Right ventricle myocardium superior (tissue), 1 donor: ENCODE data around the gene DTX4. TPM values are rescaled to one million over a fixed set of nuclear protein-coding genes. Genes with fewer than 3 reads are reported as not detected.

Experiments
- ATAC-seq: fragments of 200-7000 bp; cut with Tn5 transposase; one replicate; pipeline ENCODE4 v1.9.1; 2020; ENCODE audit warnings: mild to moderate bottlenecking; ENCODE audit not compliant: poor library complexity
- DNase-seq: peaks from one replicate; pipeline ENCODE4 v3.0.0-alpha.2; 2020
- intact Hi-C: fragments of 100-400 bp; cut with DNase I; formaldehyde crosslinking; loops from one replicate; pipeline ENCODE4 v1.11.2; 2022
- total RNA-seq: library from RNA; stranded (reverse); fragmentation: NEBNext Ultra II Directional; extraction: Animal tissue kit (Norgen Biotek cat#: 25700); gene quantifications from one replicate; pipeline ENCODE4 v1.2.1, GENCODE V29; 2021
- donor health status: DM: no; HTN: yes; CAD: no; lungs with severe emphysema.

The DTX4 gene
- total RNA-seq, 1 donor from 2014 or later: 1.7 TPM

GRCh38 chr11:59208956-59209355 lies 37.0 kb downstream of the DTX4 start:
- intact Hi-C loops: loop anchor here (2.0 kb wide), 1 partner anchor 36 kb away; the partner anchor contains the start of gene DTX4
- DNase-seq: no peak
- ATAC-seq: no peak

- no peak for DNase-seq
- no peak for ATAC-seq
- intact Hi-C loops: no loop called here
Observed at GRCh38 chr11:59212222-59212621, 40.3 kb downstream of the DTX4 start.

GRCh38 chr11:59212744-59213631 lies 41.1 kb downstream of the DTX4 start, which contains the start of gene MPEG1:
TSS of gene MPEG1 (minus strand) at chr11:59212927. CDS start at chr11:59212865, 62 bp downstream.
- ATAC-seq: peak; percentile 49
- DNase-seq: peak; percentile 59
- intact Hi-C loops: no loop called here

DNA sequence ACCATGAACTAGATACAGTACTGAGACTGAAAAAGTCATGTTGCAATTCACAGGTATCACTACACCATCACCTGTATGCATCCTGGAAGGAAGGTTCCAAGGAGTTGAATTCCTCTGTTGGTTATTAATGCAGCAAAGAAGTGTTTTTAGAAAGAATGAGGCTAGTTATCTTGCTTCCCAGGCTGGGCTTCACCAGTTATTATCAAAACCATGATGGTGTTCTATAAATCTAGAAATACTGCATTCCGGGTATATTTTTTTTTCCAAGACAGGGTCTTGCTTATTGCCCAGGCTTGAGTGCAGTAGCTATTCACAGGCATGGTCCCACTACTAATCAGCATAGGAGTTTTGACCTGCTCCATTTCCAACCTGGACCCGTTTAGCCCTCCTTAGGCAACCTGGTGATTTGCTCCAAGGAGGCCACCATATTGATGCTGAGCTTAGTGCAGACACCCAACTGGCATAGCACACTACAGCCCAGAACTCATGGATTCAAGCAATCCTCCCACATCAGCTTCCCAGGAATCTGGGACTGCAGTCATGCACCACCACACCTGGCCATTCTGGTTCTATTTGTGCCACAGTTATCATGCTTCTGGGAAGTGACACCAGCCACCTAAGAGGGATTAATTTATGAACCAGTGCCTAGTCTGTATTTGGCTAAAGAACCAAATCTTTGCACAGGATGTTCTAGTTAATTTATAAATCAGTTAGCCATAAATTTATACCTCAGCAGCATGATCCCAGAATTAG lies 42.4 kb downstream of the DTX4 start:
- intact Hi-C loops: no loop called here
- ATAC-seq (no peak), DNase-seq (no peak)

GRCh38 chr11:59216641-59217564 lies 45.0 kb downstream of the DTX4 start:
- DNase-seq: no peak
- intact Hi-C loops: no loop called here
- ATAC-seq: peak; percentile 72

DNA sequence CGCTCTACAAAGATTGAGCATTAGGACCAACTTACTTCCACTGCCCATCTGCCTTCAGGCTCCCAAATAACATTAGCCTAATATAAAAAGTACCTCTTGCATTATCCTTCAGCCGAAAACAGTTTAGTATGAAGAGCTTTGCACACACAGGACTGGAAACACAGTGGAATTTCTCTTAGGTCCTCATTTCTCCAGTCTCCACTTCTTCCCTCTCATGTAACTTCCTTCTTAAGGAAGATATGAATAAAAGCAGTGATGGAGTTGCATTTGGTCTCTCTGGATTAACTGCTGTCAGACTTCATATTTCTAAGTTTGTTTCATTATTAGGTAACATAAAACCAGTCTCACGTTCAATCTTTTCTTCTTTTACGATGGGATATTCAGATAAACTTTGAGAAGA lies 46.4 kb downstream of the DTX4 start:
- intact Hi-C loops: no loop called here
- ATAC-seq (no peak), DNase-seq (no peak)

GRCh38 chr11:59218893-59219292 lies 47.0 kb downstream of the DTX4 start:
- intact Hi-C loops: no loop called here
- no peak for DNase-seq
- ATAC-seq: no peak

DNA sequence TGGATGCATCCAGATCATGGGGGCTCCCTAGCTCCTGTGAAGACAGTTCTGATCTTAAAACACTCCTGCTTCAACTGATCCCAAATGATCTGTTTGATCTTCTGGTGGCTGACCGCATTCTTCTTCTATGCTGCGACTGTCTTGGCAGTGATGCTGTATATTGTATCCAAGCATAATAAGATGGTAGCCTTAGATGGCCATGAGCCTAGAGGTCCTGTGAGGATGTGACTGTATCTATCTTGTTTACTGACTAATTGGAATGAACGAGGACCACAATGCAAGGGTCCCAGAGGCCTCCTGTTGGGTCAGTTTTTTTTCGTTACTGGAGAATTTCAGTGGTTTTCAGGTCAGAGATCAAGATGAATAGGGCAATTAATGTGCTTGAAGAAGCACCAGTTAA lies 47.9 kb downstream of the DTX4 start:
- ATAC-seq (no peak), DNase-seq (no peak)
- intact Hi-C loops: no loop called here

GRCh38 chr11:59221441-59221840 lies 49.5 kb downstream of the DTX4 start:
- DNase-seq (no peak), ATAC-seq (no peak)
- intact Hi-C loops: no loop called here

DNA sequence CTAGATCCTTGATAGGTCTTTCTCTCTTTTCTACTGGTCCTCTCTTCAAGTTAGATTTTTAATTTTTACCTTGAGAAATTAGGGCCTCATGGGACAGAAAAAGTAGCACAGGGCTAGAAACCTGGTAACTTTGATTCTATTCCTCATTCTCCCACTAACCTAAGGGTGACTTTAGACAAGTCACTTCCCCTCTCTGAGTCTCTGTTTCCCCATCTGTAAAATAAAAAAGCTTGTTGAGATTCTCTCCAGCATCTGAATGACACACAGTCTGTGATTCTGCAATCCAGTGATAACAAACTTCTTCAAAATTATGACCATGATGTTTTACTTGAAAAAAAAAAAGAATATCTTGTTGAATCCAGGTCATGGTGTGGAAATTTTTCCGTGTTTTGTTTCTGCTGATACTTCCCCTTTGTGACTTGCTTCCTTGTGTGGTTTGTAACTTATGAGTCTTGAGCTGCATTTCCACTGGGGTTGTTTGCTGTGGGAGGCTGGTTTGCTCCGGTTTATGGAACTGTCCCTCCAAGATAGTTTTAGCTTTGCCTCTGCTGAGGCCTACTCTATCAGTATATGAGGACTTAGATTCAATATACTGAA lies 50.6 kb downstream of the DTX4 start:
- DNase-seq: no peak
- intact Hi-C loops: no loop called here
- no peak for ATAC-seq

DNA sequence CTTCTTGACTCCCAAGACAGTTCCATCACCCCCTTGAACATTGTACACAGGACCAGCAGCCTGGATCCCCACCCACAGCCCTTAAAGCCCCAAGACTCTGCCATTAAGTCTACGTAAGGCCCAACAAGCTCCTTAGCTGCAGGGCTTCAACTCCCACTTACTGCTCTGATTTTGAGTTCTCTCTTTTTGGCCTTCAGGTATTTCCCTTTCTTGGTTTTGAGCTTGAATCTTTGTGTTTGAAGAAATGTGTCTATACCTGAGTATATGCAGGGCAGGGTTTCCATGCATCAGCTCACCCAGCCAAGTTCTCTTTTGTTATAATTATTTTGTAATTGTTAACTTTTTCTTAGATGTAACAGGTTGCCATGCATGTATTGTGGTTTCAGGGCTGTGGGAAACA lies 51.2 kb downstream of the DTX4 start:
- ATAC-seq (no peak), DNase-seq (no peak)
- intact Hi-C loops: no loop called here

DNA sequence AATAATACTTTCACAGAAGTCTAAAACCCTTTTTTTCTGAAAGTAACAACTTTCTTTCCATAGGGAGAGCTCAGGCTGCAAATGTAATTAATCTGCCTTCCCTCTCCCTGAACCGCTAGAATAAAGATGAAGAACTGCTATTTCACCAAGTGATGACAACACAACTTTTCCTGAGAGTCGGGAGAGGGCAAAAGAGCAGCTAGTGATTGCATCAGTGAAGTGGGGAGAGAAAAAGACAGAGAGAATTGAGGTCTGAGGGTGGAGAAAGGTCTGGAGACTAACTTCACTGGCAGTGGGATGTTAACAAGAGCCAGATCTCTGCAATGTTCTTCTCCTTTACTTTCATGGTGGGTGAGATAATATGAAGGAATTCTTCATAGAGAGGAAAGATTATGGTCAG lies 51.7 kb downstream of the DTX4 start:
- DNase-seq (no peak), ATAC-seq (peak; percentile 32)
- intact Hi-C loops: no loop called here

DNA sequence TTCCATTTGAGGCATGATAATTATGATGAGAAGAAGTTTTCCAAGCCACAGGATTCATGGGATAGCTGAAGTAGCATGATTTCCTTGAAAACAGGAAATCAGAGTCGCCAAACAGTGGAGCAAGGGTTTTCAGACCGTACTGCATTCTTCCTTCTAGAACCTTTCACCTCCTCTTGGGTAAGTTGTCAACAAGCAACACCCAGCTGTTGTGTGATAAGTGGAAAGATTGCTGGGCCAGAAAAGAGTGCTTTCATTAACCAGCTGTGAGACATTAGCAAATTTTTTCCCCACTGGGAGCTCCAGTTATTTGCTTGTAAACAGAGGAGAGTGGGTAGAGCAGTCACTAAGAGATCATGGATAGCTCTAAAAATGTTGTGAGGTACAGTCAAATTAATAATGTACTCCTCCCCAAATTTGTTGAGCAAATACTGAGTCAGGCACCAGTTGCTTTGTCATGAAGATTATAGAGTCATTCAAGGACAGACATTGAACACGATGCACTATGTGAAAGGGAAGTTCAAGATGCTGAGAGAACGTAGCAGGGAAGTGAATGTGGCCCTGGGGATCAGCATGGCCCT lies 52.5 kb downstream of the DTX4 start:
- intact Hi-C loops: no loop called here
- DNase-seq: no peak
- ATAC-seq: peak; percentile 79

GRCh38 chr11:59225017-59225416 lies 53.1 kb downstream of the DTX4 start:
- ATAC-seq (no peak), DNase-seq (no peak)
- intact Hi-C loops: no loop called here

DNA sequence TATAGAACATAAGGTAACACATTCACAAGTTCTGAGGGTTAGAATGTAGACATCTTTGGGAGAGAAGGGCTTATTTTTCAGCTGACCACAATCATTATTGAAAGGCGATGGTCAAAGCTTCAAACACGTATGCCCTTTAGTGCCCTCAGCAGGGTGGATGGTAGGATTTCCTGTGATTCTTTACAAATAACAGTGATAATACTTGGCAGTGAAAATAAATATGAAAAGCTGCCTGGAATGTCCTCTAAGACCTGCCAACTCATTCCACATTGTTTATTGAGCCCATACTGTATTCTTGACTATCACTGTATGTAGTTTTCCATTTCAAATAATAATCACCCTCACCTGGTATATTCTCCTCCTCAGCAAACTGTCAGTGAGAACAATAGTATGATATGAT lies 54.5 kb downstream of the DTX4 start:
- no peak for ATAC-seq
- intact Hi-C loops: no loop called here
- DNase-seq: no peak

- intact Hi-C loops: no loop called here
- ATAC-seq: no peak
- DNase-seq: no peak
Observed at GRCh38 chr11:59240322-59240721, 68.4 kb downstream of the DTX4 start.

DNA sequence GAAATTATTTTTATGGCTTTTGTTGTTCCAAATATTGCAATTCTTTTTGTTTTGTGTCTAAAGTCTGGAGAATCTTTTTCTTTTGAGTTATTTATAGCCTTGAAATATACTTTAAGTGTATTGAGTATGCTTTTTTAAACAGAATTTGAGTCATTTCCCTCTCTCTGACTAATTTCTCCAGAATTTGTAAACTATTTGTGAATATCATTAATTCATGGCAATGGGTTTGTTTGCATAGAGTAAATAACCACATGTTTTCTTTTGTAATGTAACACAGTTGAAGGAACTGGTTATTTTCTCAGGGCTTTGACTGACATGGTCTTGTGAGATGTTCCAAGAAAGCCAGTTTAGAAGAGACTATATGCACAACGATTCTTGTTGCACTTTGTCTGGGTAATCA lies 71.7 kb downstream of the DTX4 start:
- intact Hi-C loops: no loop called here
- no peak for DNase-seq
- no peak for ATAC-seq

DNA sequence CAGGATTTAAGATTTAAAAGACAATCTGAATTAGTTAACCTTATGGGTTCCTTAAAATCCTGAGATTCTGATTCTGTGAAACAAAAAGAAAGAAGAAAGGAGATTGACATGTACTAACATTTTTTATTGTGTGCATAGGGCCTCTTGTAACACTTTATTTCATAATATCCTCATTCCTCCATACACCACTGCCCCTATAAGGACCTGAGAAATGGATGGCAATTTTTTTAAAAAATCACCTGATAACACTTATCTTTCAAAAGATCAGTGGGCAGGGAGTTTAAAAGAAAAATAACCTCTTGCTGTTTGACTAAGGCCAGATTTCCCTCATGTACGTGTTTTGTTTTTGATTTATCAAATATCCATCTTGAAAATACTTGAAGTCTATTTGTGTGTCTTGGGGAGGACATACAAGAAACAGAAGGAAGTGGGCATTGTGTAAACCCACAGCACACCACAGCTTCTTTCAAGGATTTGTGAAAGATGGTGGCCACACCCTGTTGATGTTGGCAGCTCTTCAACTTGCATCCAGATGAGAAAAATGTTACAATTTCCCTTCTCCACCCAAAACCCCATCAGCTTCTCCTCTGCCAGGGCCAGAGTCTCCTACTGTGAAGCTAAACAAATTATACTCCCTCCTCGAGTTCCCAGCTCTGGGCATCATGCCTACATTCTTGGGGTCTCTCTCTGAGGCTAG lies 75.7 kb downstream of the DTX4 start:
- DNase-seq (peak; percentile 71), ATAC-seq (peak; percentile 82)
- intact Hi-C loops: no loop called here
